ENCODE measurements around the gene KMO.

- TF ChIP-seq CTCF (conservative IDR thresholded peaks at IDR 0.05; ENCODE audit: low read length) (no peak), EZH2phosphoT487 (IDR thresholded peaks at IDR 0.05; ENCODE audit: borderline replicate concordance) (no peak)
Measured at GRCh38 chr1:241645199-241645598, 113.0 kb downstream of the KMO start.
